Measurements from ENCODE around the gene GPC1. TPM values are rescaled to one million over a fixed set of nuclear protein-coding genes. Genes with fewer than 3 reads are reported as not detected.

Gene GPC1
- total and polyA plus RNA-seq, 2 donors (not counting 1 experiment from before 2014, with no cell fraction given) = 1.2 to 3.3 TPM

GRCh38 chr2:240457223-240458043, 22.0 kb downstream of the GPC1 start:
- CTCF ChIA-PET = no interaction called here
- DNase-seq = no peak

More at GRCh38 chr2:240457223-240458043, 22.0 kb downstream of the GPC1 start:
- no peak for ATAC-seq (ENCODE audit: low read depth)
- Histone ChIP-seq H3K79me2 (ENCODE audit: control insufficient read depth, insufficient read depth, low read length) (no peaks in the 10 kb centered on the region), H3K9me3 (ENCODE audit: control extremely low read depth in 1 of 3, control insufficient read depth in 2 of 3, insufficient read depth in 1 of 3, low read length in 2 of 3) (peaks cover 0 to 6% (median 0%) of the 10 kb centered on the region in 3 donors), H3K4me2 (replicated peaks; ENCODE audit: low read depth, low read length, poor library complexity, severe bottlenecking) (no peak overlapping the region), H3K27ac (ENCODE audit: low read length in 2 of 2) (no peak overlapping the region), H3K27me3 (replicated peaks in 1 of 4; ENCODE audit: control extremely low read depth in 1 of 4, control insufficient read depth in 3 of 4, insufficient read depth in 4 of 4, low read length in 3 of 4) (peaks cover 0 to 40% (median 16%) of the 10 kb centered on the region in 4 experiments), H3K4me1 (ENCODE audit: control insufficient read depth in 2 of 2, insufficient read depth in 2 of 2, low read length in 2 of 2) (peaks cover 18 to 20% of the 10 kb centered on the region in 2 donors), H3K9ac (ENCODE audit: low read length) (no peak overlapping the region), H4K20me1 (ENCODE audit: control insufficient read depth, insufficient read depth, low read length, poor library complexity, severe bottlenecking) (no peaks in the 10 kb centered on the region), H3K4me3 (ENCODE audit: control extremely low read depth in 1 of 5, extremely low read depth in 1 of 5, insufficient read depth in 1 of 5, low read depth in 2 of 5, low read length in 4 of 5) (no peak overlapping the region), H3K36me3 (replicated peaks in 1 of 2; ENCODE audit: control extremely low read depth in 1 of 2, control insufficient read depth in 1 of 2, extremely low read depth in 1 of 2, insufficient read depth in 2 of 2, low read length in 1 of 2) (no peaks in the 10 kb centered on the region), H2AFZ (ENCODE audit: insufficient read depth, low read depth, low read length, poor library complexity, severe bottlenecking) (no peak overlapping the region)
- no peaks in the 10 kb centered on the region for H3K9me3 Mint-ChIP-seq (ENCODE audit: insufficient read depth)
- 91% methylated on average over 20 of the region's 22 CpGs for WGBS (ENCODE audit: insufficient coverage)
- peaks cover 11% of the 10 kb centered on the region for H3K4me1 Mint-ChIP-seq
- H3K27me3 Mint-ChIP-seq = peaks cover 13% of the 10 kb centered on the region
- TF ChIP-seq EZH2 (IDR thresholded peaks at IDR 0.05; ENCODE audit: borderline replicate concordance, insufficient read depth, low read depth, low read length, poor library complexity, severe bottlenecking) (no peak), CTCF (IDR thresholded peaks at IDR 0.05) (no peak)
- no peak overlapping the region for H3K4me3 Mint-ChIP-seq
- no peak overlapping the region for H3K27ac Mint-ChIP-seq
- POLR2A ChIA-PET = no interaction called here
- intact Hi-C loops (cut with micrococcal nuclease) = no loop called here
